Activated gamma-delta T cell (primary cell): ENCODE data around the gene DNAH5.
"Not testable (repeated sequence)": the region's sequence is repeated elsewhere in the genome, so short reads cannot be mapped to it uniquely, and the experiment has no call there.

Source experiments
- DNase-seq: peaks from one replicate; lab custom pipeline; 2025; lab: John Stamatoyannopoulos, UW

The DNAH5 gene

DNA sequence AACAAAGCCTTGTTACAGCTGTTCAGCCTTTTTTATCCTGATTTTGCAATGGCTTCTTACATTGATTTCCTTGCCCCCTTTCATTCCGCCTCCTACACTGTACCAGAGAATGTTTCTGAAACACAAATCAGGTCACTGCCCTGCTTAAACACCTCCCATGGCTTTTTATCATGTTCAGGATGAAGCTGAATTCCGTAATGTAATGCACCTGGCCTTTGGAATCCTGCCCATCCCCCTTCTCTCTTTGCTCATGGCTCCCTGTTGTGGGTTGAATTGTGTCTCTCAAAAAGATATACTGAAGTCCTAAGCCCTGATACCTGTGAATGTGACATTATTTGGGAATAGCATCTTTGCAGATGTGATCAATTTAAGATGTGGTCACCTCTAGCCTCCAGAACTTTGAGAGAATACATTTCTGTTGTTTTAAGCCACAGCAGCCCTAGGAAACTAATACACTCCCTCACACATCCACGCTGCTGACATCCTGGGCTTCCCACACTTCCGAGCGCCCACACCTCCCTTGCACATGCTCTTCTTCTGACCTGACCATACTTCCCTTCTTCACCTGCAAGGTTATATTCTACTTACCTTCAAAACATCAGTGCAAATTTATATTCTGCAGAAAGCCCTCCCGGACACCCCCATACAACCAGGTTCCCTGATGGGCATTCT lies 101.2 kb downstream of the DNAH5 start:
- no peak for DNase-seq

DNA sequence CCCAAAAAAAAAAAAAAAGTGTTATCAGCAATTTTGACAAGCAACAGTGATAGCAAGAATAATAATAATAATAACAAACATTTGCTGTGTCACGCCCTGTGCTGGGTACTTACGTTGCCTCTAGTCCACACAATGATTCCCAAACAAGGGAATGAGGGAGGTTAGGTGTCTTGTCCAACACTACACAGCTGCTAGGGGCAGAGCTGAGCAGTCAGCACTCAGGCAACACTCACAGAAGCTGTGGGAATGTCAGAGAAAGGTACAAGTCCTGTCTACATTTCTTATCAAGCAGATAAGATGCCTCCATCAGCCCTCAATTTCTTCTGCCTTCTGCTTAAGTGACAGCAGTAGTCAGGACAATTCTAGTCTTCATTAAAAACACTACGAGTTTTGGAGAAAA lies 111.0 kb downstream of the DNAH5 start:
- no peak for DNase-seq

- DNase-seq = no peak
Measured at GRCh38 chr5:13831351-13831750, 113.1 kb downstream of the DNAH5 start.

DNA sequence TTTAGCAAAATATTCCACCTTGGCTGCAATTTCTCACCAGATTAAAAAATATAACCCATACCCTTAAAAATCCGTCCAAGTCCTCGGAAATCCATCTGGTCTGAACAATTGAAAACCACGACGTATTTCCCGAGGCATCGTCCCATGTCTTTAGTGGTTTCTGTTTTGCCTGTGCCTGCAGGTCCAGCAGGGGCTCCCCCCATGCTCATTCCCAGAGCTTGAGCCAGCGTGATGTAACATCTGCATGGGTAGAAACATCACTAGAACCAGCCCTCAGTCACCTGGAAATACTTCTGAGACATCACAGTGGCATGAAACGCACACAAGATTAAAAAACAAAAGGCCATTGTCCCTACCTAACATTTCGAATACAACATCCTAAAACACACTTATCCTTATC lies 114.0 kb downstream of the DNAH5 start:
- DNase-seq = no peak

GRCh38 chr5:13821366-13821765 lies 123.1 kb downstream of the DNAH5 start:
- DNase-seq = no peak

GRCh38 chr5:13816126-13816525 lies 128.4 kb downstream of the DNAH5 start:
- no peak for DNase-seq

DNA sequence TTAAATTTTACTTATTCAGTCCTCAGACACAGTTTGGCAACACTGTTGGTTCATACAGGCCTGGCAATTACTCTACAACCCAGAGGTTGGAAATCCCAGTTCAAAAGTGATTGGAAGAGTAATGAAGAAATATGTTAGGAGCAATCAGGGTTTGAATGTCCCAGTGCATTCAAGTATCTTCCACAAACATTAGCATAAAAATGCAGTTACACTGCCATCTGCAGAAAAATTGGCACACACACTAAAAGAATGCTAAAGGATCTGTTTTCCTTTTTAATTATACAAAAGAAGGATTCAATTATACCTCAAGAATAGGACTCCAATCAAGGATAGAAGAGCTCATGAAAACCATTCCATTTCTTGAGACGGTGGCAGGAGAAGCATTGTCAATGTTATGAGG lies 130.2 kb downstream of the DNAH5 start:
- no peak for DNase-seq

- DNase-seq = no peak
Measured at GRCh38 chr5:13809921-13810320, 134.6 kb downstream of the DNAH5 start.

- no peak for DNase-seq
Measured at GRCh38 chr5:13804336-13804735, 140.2 kb downstream of the DNAH5 start.

DNA sequence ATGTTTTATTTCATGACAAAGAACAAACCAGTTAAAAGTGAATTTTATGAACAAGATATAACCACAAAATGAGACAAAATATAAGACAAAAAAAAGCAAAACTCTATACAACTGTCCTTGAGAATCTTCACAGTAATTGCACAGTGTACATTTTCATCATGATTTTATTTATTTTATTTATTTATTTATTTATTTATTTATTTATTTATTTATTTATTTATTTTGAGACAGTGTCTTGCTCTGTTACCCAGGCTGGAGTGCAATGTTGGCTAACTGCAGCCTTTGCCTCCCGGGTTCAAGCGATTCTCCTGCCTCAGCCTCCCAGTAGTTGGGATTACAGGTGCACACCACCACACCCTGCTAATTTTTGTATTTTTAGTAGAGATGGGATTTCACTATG lies 145.9 kb downstream of the DNAH5 start:
- DNase-seq = not testable (repeated sequence)

DNA sequence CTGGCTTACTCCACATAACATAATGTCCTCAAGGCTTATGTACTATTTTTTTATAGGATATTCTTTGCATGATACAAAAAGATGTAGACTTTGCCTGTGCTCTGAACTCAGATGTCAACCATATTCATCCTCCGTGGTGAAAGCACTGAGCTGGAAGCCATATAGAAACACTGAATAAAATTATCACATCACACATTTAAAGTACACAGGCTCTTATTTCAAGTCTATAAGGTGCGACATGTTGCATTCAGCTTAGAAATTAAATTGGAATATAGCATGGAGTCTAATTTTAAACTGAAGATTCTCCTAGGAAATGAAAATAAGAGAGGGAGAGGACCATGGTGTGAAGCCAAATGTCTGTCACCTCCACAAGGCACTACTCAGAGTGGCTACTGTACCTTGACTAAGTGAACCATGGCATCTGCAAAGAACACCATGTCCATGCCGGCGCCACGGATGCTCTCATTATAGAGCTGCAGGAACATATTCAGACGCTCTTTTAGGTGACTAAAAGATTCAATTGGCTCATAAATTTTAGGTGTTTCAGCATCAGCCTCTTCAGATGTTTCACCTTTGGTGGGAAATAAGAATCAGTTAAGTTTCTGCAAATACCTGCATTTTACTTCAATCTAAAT lies 158.6 kb downstream of the DNAH5 start:
- DNase-seq = no peak

DNA sequence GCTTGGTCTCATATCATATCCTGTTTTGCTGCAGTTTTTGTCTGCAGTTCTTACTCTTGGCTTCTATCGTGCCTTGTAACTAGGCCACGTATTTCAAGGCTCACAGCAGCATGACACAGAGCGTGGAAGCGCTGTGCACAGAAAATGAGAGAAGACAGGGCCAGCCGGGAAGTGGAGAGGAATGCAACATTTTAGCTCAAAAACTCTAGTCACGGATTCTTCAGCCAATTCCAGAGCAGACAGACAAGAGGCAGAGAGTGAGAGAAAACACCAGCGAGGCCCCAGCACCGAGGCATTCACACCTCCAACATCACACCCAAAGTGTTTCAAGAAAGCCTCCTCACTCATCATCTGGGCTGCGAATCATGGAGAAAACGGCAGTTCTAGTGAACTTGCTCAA lies 160.8 kb downstream of the DNAH5 start:
- DNase-seq = no peak

GRCh38 chr5:13780081-13780480 lies 164.4 kb downstream of the DNAH5 start:
- DNase-seq = no peak

DNA sequence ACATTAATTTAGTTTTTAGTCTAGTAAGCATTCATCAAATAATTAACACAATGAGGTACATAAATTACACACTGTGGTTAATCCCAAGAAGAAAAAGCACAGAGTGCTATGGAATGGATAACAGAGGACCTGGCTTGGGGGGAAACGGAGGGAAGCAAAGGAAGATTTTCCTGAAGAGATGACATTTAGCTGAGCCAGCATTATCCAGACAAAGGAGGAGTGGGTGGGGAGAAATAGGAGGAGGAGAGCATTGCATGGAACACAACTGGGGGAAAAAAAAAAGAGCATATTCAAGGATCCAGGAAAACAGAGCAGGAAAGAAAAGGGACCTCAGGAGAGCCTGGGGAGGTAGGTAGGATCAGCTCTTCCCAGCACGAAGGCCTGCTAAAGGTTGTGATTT lies 170.8 kb downstream of the DNAH5 start:
- DNase-seq = no peak

- DNase-seq = no peak
Measured at GRCh38 chr5:13771011-13771571, 173.4 kb downstream of the DNAH5 start.

DNA sequence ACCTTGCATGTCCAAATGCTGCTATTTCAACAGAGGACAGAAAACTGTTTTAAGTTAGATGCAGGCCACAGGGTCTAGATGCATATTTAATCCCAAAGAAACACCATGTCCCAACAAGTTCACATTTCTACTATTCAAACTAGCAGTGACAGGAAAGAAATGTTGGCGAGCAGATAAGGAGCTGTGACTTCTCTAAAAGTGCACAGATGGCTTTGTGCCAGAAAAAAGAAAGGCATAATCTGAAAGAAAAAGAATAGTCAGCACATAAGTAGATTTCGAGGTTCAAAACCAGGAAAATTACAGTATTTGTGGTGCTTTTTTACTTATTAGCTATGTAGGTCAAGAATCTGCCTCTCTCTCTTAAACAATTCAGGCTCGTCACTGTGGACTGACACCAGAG lies 178.3 kb downstream of the DNAH5 start:
- no peak for DNase-seq

DNA sequence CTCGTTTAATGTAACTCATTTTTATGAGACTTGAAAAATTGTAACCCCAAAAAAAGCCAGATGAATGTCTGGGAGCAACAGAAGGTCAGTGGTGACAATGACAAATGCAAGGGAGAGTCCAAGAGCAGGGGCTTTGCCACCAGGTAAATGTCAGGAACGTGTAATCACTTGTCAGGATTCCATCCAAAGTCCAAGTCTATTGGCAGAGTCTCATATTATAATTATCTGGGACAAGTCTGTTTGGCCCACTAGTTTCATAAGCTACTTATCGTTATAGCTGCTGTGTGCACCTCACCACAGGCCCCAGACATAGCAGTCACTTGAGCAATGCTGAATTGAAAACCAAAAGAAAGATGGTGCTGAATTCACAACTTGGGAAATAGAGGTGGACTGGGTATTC lies 180.8 kb downstream of the DNAH5 start:
- DNase-seq = no peak

GRCh38 chr5:13749766-13750165 lies 194.7 kb downstream of the DNAH5 start:
- DNase-seq = no peak

DNA sequence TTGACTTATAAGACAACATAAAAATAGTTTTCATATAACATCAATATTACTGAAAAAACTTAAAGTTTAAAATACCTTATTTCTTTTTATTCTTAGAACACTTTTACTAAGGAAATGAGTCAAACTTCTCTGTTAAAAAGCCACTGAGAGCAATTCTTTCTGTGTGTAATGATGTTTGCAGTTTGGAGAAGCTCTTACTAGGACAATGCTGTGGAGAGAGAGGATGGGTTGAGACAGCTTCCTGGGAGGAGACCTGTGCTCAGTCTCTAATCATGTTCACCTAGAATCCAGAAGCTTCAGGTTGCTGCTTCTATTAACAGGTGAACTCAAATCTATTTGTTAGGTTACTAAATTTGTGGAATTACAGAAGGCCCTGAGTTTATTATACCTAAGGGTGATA lies 198.5 kb downstream of the DNAH5 start:
- DNase-seq = no peak

DNA sequence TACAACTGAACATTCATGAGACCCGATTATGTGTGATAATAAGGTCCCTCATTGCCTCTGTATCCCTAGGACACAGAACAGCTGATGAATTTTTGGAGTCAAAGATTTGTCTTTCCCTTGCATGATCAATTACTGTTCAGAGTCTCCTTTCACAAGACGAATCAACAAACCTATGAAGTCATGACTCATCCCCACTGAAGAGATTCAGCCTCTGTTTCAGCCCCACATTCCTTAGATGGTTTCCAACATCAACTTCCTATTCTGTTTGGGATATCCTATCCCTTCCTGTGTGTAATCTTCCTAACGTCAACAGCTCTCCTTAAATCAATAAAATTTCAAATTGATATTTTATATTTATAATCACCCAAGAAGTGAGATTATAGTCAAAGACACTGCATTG lies 199.0 kb downstream of the DNAH5 start:
- no peak for DNase-seq

- no peak for DNase-seq
Measured at GRCh38 chr5:13740471-13740870, 204.0 kb downstream of the DNAH5 start.

DNA sequence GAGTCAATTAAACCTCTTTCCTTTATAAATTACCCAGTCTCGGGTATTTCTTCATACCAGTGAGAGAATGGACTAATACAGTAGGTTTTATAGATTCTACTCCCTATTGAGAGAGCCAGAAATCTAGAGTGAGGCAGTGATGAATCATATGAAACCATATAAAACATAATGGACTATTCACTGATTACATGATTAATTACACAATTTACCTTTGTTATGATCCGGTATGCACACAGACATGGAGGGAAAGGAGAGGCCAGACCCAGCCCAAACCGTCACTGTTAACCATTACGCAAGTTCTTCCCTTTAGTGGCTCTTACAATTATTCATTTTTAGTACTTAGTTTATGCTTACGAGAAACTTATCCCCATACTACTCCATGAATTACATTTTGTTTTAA lies 205.0 kb downstream of the DNAH5 start:
- DNase-seq = no peak

- no peak for DNase-seq
Measured at GRCh38 chr5:13735691-13736090, 208.8 kb downstream of the DNAH5 start.
